IPS-NIHi7 (cell line): ENCODE results near the gene SF3B4.
"Not testable (repeated sequence)": the region's sequence is repeated elsewhere in the genome, so short reads cannot be mapped to it uniquely, and the experiment has no call there.

Experiments
- DNase-seq: peaks from one replicate; pipeline ENCODE4 v3.0.0; 2012; ENCODE audit warnings: mixed read lengths; ENCODE audit errors: extremely low spot score

Gene SF3B4

DNA sequence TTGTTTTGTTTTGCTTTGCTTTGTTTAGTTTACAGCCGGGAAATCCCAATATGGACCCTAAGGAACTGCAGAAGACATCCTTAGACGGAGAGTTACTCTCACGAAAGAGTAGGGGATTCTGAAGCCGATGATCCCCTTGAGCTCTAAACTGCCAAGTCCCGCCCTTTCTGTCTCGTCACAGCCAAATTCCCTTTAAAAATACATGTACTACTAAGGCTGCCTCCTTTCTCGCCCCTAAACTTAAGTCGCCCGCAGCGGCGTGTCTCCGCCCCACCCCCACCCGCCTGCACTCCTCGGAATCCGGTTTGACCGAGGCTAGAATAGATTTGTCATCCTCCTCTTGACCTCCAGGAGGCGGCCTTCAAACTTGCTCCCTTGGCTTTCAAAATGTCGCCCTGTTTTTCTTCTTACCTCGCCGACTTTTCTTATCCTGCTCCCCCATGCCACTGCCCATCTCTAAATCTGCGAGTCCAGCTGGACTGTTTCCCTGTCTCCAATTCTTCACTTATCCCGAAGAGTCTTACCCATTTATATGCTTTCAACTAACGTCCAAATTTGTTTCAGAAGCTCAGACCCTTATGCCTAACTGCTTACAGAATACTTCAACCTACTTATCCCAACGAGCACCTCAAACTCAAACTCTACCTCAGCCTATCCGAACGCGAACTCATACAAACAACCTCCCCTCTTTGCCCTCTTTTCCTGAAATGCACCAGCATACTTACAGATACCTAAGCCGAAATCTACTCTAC lies 39.2 kb downstream of the SF3B4 start:
- peak; percentile 69 for DNase-seq

DNA sequence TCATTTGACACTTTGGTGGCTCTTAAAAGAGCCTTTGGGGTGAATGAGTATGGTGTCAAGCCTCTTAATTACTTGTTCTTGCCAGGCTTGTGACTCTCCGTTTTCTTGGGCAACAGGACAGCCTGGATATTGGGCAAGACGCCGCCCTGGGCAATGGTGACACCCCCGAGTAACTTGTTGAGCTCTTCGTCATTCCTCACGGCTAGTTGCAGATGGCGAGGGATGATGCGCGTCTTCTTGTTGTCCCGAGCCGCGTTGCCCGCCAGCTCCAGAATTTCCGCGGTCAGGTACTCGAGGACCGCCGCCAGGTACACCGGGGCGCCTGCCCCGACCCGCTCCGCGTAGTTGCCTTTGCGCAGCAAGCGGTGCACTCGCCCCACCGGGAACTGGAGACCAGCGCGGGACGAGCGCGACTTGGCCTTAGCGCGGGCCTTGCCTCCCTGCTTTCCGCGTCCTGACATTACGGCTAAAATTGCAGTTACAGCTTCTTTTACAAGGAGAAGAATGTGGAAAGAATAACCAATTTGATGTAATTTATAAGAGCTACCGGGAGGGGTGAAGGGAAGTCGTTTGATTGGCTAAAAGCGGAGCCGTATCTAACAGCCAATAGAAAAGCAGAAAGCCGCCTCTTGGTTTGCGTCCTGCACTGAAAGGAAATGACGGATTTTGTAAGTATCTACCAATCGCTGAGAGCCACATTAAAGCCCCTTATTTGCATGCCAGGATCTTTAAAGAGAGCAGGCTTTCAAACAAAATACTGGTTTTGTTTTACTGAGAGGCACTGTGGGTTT lies 40.0 kb downstream of the SF3B4 start:
- peak; percentile 66 for DNase-seq

DNA sequence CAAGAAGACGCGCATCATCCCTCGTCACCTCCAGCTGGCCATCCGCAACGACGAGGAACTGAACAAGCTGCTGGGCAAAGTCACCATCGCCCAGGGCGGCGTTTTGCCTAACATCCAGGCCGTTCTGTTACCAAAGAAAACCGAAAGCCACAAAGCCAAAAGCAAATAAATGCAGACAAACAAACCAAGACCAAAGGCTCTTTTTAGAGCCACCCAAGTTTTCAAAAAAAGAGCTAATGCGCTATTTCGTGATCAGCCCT lies 40.5 kb downstream of the SF3B4 start:
- DNase-seq, result not testable (repeated sequence)

DNA sequence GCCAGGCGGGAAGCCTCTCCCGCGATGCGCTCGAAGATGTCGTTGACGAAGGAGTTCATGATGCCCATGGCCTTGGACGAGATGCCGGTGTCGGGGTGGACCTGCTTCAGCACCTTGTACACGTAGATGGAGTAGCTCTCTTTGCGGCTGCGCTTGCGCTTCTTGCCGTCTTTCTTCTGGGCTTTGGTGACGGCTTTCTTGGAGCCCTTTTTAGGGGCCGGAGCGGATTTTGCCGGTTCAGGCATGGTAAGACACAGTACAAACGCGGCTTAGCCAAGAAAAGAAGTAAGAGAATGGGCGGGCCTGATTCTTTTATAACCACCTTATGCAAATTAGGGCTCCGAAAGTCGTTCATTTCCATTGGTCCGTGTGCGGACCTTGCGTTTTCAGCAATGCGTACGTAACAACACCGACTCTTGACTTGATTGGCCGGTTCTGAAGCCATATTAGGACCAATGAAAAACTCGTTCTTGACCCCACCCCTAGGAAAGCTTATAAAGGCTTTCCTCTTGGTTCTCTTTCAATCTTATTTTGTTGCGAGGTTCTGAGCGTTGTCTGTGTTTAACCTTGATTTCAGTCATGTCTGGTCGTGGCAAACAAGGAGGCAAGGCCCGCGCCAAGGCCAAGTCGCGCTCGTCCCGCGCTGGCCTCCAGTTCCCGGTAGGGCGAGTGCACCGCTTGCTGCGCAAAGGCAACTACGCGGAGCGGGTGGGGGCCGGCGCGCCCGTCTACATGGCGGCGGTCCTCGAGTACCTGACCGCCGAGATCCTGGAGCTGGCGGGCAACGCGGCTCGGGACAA lies 41.0 kb downstream of the SF3B4 start:
- DNase-seq, result peak; percentile 82

DNA sequence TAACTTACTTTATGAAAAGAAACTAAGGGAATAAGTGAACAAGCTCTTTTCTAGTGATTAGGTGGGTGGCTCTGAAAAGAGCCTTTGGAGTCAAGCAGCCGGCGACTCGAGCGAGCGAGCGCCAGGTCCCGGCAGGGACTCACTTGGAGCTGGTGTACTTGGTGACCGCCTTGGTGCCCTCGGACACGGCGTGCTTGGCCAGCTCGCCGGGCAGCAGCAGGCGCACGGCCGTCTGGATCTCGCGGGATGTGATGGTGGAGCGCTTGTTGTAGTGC lies 41.5 kb downstream of the SF3B4 start:
- not testable (repeated sequence) for DNase-seq

DNA sequence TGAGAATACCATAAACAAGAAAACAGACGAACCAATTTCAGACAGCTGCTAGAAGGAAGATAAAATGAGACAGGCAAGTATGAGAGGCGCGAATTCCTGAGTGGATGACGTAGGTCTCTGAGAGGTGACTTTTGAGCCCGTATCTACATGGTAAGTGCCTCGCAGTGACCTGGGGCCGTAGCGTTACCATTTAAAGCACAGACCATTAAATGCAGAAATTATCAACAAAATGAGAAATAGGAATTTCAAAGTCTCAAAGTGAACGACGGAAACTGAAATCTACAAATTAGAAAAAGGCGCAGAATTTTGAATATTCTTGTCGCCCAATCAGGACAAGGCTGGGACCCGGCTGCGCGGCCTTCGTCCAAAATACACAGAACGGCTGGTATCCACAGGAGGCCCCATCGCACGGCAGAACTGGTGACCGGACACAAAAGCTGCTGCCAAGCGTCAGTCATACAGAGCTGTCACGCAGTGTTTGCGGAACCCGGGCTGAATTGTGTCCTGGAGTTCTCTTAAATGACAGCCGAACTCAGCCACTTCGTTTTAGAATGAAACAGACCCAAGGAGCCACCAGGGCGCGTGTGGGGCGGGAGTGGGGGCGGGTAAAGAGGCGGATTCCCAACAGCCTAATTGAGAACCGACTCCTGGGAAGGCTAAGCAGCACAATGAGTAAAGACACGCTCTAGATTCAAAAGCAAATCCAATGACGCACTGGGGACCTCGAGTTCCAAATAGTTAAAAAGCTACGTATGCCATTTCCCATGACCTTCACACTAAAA lies 42.1 kb downstream of the SF3B4 start:
- no peak for DNase-seq

DNA sequence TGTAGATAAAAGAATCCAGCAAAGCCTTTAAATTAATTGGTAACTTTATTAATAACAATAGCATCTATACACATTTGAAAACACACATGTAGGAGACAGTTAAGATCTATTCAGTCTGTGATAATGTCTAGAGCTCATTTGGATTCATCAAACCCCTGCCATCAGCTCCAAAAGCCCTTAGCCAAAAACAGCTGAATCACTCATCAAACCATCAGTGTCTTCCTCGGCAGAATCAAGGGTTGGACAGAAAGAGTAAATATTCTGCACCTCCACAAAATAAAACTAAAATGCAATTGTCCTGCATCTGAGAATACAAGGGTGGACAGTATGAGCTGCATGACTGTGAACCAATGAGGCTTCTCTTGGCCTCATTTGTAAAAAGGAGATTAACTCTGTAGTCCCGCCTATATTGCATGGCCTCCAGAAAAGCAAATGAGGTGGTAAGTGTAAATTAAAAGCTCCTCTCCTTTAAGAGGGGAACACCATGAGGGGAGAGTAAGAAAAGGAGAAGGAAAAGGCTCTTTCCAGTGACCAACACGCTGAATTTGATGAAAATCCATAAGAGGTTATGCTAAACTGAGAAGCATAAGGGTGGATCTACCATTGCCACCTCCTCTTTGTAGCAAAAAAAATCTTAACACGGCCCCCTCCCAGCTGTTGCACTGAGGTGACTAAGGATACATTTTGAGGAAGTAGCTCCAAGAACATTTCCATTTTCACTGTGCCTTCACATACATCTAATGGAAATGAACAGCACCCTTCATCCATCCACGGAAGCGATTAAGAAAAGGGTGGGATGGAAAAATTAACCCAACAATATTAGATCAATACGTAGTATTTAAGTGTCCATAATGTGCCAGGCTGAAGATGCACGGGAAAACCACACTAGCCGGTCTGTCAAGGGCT lies 42.9 kb downstream of the SF3B4 start:
- DNase-seq, result no peak

DNA sequence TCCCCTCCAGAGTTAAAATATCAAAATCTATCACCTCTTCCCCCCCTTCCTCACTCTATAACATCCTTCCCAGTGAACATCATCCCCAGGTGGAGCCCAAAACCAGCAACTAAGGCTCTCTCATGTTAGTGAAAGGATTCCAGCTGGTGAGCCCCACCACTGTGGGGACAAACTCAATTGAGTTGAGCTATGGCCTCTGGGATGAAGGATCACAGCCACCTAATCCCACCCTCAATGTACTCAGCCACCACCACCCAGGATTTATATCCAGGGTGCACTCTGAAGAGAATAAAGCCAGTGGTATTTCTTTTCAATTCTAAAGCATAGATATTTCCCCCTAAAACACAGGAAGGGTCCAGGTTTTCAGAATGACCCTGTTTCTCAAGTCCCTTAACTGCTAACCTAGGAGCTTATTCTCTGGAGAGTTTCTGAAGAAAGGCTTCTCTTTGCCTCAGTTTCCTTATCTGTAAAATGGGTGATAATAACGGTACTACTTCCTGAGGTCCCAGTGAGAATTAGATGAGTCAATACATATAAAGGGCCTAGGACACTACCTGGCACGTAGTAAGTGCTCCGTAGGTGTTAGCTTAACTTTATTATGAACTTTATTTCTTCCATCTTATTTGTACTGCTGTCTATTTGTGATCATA lies 43.9 kb downstream of the SF3B4 start:
- DNase-seq, result no peak

DNA sequence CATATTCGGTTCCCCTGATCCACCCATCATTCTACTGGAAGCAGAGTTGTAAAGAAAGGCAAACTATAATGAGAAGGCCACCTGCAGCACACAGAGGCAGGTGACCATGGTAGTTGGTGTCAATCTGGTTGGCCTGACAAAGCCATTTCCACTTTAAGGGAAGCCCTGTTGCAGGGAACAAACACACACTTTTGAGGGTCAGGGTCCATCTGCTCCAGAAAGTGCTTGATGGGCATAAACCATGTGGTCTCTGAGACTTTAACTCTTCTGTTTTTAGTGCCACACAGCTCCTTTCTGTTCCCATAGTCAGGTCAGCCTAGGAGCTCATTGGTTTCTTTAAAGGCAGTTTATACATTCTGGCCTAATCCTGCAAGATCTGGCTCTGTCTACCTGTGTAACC lies 45.7 kb downstream of the SF3B4 start:
- no peak for DNase-seq

DNA sequence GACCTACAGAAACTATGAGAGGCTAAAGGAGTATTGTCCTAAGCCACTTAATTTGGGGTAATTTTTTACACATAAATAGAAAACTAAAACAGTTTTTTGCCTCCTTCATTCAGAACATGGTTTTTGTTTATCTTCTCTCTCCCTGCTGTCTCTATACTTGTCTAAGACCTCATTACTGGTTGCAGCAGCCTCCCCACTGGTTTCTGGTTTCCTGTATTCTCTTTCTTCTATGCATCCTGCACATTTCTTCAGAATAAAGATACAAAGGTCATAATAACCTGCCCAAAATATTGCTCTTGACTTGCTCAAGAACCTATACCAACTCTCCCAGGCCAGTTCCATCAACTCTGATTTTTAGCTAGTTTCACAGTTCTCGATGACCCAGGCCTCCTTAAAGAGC lies 48.0 kb downstream of the SF3B4 start:
- DNase-seq, result no peak

DNA sequence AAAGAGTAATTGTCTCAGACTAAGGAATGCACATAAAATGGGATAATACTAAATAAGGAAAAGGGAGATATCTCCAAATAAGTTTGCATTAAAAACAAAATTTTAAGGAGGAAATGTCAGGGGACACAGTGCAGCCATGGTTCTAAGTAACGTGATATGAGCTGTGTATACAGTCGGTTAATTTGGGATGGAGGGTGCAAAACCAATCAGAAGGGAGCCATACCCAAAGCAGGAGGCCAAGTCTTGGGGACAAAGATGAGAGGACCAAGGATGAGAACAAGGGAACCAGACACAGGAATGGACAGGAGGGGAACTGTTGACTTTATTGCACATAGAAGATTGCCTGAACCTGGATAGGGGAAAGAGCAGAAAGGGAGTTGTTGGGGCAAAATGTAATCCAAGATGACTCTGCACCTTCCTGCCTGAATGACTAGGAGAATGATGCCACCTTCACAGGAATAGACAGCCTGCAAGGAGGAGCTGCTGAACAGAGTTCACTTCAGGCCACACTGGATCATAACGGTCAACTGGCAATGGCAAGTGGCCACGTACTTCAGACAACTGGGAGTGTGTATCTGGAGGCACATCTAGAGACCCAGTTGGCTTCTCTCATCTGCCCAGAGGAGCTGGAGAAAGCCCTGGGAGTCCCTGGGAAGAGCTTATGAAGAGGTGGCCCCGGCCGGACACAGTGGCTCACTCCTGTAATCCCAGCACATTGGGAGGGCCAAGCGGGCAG lies 50.2 kb downstream of the SF3B4 start:
- no peak for DNase-seq
